ENCODE data around the gene IL20RB. TPM values are rescaled to one million over a fixed set of nuclear protein-coding genes. Genes with fewer than 3 reads are reported as not detected.

IL20RB gene
- total RNA-seq, 2 experiments from 2014 or later = 1.5 to 2.2 TPM

- intact Hi-C loops (cut with DNase I, micrococcal nuclease) = no loop called here
- TF ChIP-seq CTCF (IDR thresholded peaks at IDR 0.05) = no peak
- no peak overlapping the region for H3K27ac ChIP-seq (ENCODE audit: low read depth in 1 of 2, low read length in 2 of 2)
- CTCF ChIA-PET = no interaction called here
- no peaks in the 10 kb centered on the region for H3K9me3 ChIP-seq (ENCODE audit: control insufficient read depth in 1 of 2, insufficient read depth in 1 of 2, low read length in 2 of 2)
- POLR2A ChIA-PET = no interaction called here
- no peak for ATAC-seq (ENCODE audit: poor library complexity)
- H3K4me1 ChIP-seq (ENCODE audit: insufficient read depth, low read length) = no peaks in the 10 kb centered on the region
- H3K9me3 Mint-ChIP-seq = no peaks in the 10 kb centered on the region
- no peaks in the 10 kb centered on the region for H3K36me3 Mint-ChIP-seq (ENCODE audit: low read depth)
- H3K36me3 ChIP-seq (ENCODE audit: insufficient read depth, low read length) = no peaks in the 10 kb centered on the region
- H3K4me1 Mint-ChIP-seq (ENCODE audit: low read depth) = no peaks in the 10 kb centered on the region
- H3K4me3 ChIP-seq (ENCODE audit: low read length) = no peak overlapping the region
- H3K4me3 Mint-ChIP-seq = no peak overlapping the region
- no peak for DNase-seq
- H3K27me3 ChIP-seq (ENCODE audit: control insufficient read depth in 1 of 2, insufficient read depth in 2 of 2, low read length in 2 of 2) = peaks cover 0 to 5% of the 10 kb centered on the region in 2 experiments
- H3K27ac Mint-ChIP-seq = no peak overlapping the region
- peaks cover 16% of the 10 kb centered on the region for H3K27me3 Mint-ChIP-seq
Observed at GRCh38 chr3:137046747-137047146, 89.0 kb downstream of the IL20RB start.

GRCh38 chr3:137047240-137047639 is 89.5 kb downstream of the IL20RB start:
- Mint-ChIP-seq H3K36me3 (ENCODE audit: low read depth) (no peaks in the 10 kb centered on the region), H3K4me3 (no peak overlapping the region), H3K27ac (no peak overlapping the region), H3K4me1 (ENCODE audit: low read depth) (no peaks in the 10 kb centered on the region), H3K9me3 (no peaks in the 10 kb centered on the region), H3K27me3 (peaks cover 16% of the 10 kb centered on the region)
- intact Hi-C loops (cut with DNase I, micrococcal nuclease) = no loop called here
- POLR2A ChIA-PET = no interaction called here
- Histone ChIP-seq H3K4me1 (ENCODE audit: insufficient read depth, low read length) (no peaks in the 10 kb centered on the region), H3K4me3 (ENCODE audit: low read length) (no peak overlapping the region), H3K36me3 (ENCODE audit: insufficient read depth, low read length) (no peaks in the 10 kb centered on the region), H3K27me3 (ENCODE audit: control insufficient read depth in 1 of 2, insufficient read depth in 2 of 2, low read length in 2 of 2) (peaks cover 0 to 5% of the 10 kb centered on the region in 2 experiments), H3K27ac (ENCODE audit: low read depth in 1 of 2, low read length in 2 of 2) (no peak overlapping the region), H3K9me3 (ENCODE audit: control insufficient read depth in 1 of 2, insufficient read depth in 1 of 2, low read length in 2 of 2) (no peaks in the 10 kb centered on the region)
- no peak for DNase-seq
- CTCF ChIA-PET = no interaction called here
- no peak for ATAC-seq (ENCODE audit: poor library complexity)
- TF ChIP-seq CTCF (IDR thresholded peaks at IDR 0.05) = no peak

GRCh38 chr3:137050281-137050680 is 92.5 kb downstream of the IL20RB start:
- no peaks in the 10 kb centered on the region for H3K36me3 Mint-ChIP-seq (ENCODE audit: low read depth)
- H3K4me1 Mint-ChIP-seq (ENCODE audit: low read depth) = no peaks in the 10 kb centered on the region
- Histone ChIP-seq H3K9me3 (ENCODE audit: control insufficient read depth in 1 of 2, insufficient read depth in 1 of 2, low read length in 2 of 2) (no peaks in the 10 kb centered on the region), H3K27ac (ENCODE audit: low read depth in 1 of 2, low read length in 2 of 2) (no peak overlapping the region), H3K4me3 (ENCODE audit: low read length) (no peak overlapping the region), H3K36me3 (ENCODE audit: insufficient read depth, low read length) (no peaks in the 10 kb centered on the region), H3K4me1 (ENCODE audit: insufficient read depth, low read length) (no peaks in the 10 kb centered on the region), H3K27me3 (ENCODE audit: control insufficient read depth in 1 of 2, insufficient read depth in 2 of 2, low read length in 2 of 2) (peaks cover 0 to 5% of the 10 kb centered on the region in 2 experiments)
- ATAC-seq (ENCODE audit: poor library complexity) (no peak), DNase-seq (no peak)
- no peak for TF ChIP-seq CTCF (IDR thresholded peaks at IDR 0.05)
- H3K9me3 Mint-ChIP-seq = no peaks in the 10 kb centered on the region
- CTCF ChIA-PET = no interaction called here
- intact Hi-C loops (cut with DNase I, micrococcal nuclease) = no loop called here
- peaks cover 7% of the 10 kb centered on the region for H3K27me3 Mint-ChIP-seq
- H3K27ac Mint-ChIP-seq = no peak overlapping the region
- no peak overlapping the region for H3K4me3 Mint-ChIP-seq
- POLR2A ChIA-PET = no interaction called here

Data from CD4-positive, alpha-beta T cell (primary cell).